ENCODE data around the gene MALSU1. TPM values are rescaled to one million over a fixed set of nuclear protein-coding genes. Genes with fewer than 3 reads are reported as not detected.
A peak's percentile ranks its signal among the peaks of the same experiment; 100 is the strongest.

The MALSU1 gene
- total and polyA plus RNA-seq, 3 donors from 2014 or later = 51.8 to 74.9 (median 63.8) TPM

DNA sequence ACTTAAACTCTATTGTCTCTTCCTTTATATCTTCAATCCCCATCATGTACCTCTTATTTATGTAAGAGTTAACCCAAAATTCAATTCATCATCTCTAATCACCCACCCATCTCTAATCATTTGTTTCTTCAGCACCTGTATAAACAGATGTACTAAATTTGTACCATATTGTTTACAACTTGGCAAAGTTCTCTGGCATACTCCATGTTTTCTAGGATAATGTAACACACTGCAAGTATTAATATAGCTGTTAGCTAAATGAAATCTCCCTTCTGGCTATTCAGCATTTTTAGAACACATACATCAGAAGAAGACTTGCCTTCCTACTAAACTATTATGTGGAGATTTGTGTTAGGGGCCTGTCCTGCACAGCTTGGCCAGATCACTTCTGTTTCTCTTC is 33.1 kb downstream of the MALSU1 start:
- intact Hi-C loops (cut with DNase I; ENCODE audit: low total_unique reads) = no loop called here
- H3K9me3 ChIP-seq = no peaks in the 10 kb centered on the region
- H3K27me3 ChIP-seq = no peaks in the 10 kb centered on the region
- peaks cover 5% of the 10 kb centered on the region for H3K4me1 ChIP-seq
- H3K36me3 ChIP-seq (ENCODE audit: low read depth, missing control alignments) = no peaks in the 10 kb centered on the region
- no peak for DNase-seq
- H3K27ac ChIP-seq = no peak overlapping the region
- no peak for TF ChIP-seq POLR2A (IDR thresholded peaks at IDR 0.05)
- TF ChIP-seq, protein P1, sequence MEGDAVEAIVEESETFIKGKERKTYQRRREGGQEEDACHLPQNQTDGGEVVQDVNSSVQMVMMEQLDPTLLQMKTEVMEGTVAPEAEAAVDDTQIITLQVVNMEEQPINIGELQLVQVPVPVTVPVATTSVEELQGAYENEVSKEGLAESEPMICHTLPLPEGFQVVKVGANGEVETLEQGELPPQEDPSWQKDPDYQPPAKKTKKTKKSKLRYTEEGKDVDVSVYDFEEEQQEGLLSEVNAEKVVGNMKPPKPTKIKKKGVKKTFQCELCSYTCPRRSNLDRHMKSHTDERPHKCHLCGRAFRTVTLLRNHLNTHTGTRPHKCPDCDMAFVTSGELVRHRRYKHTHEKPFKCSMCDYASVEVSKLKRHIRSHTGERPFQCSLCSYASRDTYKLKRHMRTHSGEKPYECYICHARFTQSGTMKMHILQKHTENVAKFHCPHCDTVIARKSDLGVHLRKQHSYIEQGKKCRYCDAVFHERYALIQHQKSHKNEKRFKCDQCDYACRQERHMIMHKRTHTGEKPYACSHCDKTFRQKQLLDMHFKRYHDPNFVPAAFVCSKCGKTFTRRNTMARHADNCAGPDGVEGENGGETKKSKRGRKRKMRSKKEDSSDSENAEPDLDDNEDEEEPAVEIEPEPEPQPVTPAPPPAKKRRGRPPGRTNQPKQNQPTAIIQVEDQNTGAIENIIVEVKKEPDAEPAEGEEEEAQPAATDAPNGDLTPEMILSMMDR (IDR thresholded peaks at IDR 0.05) = no peak
- H3K4me3 ChIP-seq = no peak overlapping the region

- Histone ChIP-seq H3K27me3 (no peaks in the 10 kb centered on the region), H3K9me3 (no peaks in the 10 kb centered on the region), H3K4me1 (peaks cover 5% of the 10 kb centered on the region), H3K4me3 (no peak overlapping the region), H3K36me3 (ENCODE audit: low read depth, missing control alignments) (no peaks in the 10 kb centered on the region), H3K27ac (no peak overlapping the region)
- intact Hi-C loops (cut with DNase I; ENCODE audit: low total_unique reads) = no loop called here
- peak; percentile 70 for DNase-seq
- TF ChIP-seq, protein P1 (IDR thresholded peaks at IDR 0.05) = no peak
- TF ChIP-seq POLR2A (IDR thresholded peaks at IDR 0.05) = no peak
- WGBS, 2 donors = 23 to 40% methylated on average over 4 of the region's 4 CpGs
These were observed 33.9 kb downstream of the MALSU1 start for GRCh38 chr7:23332910-23333612.

- no peaks in the 10 kb centered on the region for H3K36me3 ChIP-seq (ENCODE audit: low read depth, missing control alignments)
- TF ChIP-seq, protein P1 (IDR thresholded peaks at IDR 0.05) = no peak
- no peak for TF ChIP-seq POLR2A (IDR thresholded peaks at IDR 0.05)
- 53 to 61% methylated on average over 8 to 9 of the region's 9 CpGs for WGBS, 2 donors
- no peaks in the 10 kb centered on the region for H3K9me3 ChIP-seq
- H3K27me3 ChIP-seq = no peaks in the 10 kb centered on the region
- intact Hi-C loops (cut with DNase I; ENCODE audit: low total_unique reads) = no loop called here
- peaks cover 5% of the 10 kb centered on the region for H3K4me1 ChIP-seq
- no peak for DNase-seq
- H3K27ac ChIP-seq = no peak overlapping the region
- H3K4me3 ChIP-seq = no peak overlapping the region
These were observed 34.6 kb downstream of the MALSU1 start for GRCh38 chr7:23333671-23334246.

- Histone ChIP-seq H3K27ac (no peak overlapping the region), H3K9me3 (no peaks in the 10 kb centered on the region), H3K4me1 (peaks cover 5% of the 10 kb centered on the region), H3K36me3 (ENCODE audit: low read depth, missing control alignments) (no peaks in the 10 kb centered on the region), H3K4me3 (no peak overlapping the region), H3K27me3 (no peaks in the 10 kb centered on the region)
- TF ChIP-seq, protein P1 (IDR thresholded peaks at IDR 0.05) = no peak
- TF ChIP-seq POLR2A (IDR thresholded peaks at IDR 0.05) = no peak
- no peak for DNase-seq
- intact Hi-C loops (cut with DNase I; ENCODE audit: low total_unique reads) = no loop called here
- WGBS, 2 donors = 26 to 30% methylated on average over 5 of the region's 5 CpGs
These were observed 35.4 kb downstream of the MALSU1 start for GRCh38 chr7:23334482-23335056.

Data from testis (tissue), 3 donors.